ENCODE data around the gene SLC2A9. TPM values are rescaled to one million over a fixed set of nuclear protein-coding genes. Genes with fewer than 3 reads are reported as not detected.

The SLC2A9 gene
- total and polyA plus RNA-seq, 2 of the 4 experiments (the other 2 are of a cell fraction): 0.72 to 2.1 TPM

DNA sequence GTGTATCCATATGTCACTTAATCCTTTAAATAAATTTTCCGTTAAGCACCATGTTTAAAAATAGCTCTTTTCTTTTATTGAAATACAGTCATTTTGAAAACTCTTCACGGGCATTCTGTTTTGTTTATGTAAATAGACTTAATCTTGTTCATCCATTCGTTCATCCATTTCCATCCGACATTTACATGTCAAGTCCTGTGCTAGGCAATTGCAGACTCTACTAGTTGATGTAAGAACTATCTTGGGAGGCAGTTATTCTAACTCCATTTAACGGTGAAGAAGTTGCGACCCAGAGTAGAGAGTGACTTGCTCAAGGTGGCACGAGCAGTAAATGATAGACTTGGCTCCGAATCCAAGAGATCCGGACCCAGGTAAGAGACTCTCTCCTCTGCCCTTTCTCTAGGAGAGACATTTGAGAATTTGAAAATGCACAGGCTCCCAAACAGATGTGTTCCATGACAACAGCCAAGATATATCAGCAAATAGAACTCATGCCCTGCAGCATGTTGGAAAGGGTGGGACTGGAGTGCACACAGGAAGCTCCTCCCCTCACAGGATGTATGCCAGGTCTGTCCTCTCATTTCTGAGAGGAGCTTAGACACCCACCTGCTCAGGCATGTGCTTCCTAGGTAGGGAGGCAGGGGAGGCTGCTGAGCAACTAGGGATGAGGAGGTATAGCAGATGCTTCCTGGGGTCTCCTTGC, 175.4 kb downstream of the SLC2A9 start:
- dilution Hi-C loops (cut with HindIII; ENCODE audit: low sequenced_read_pairs, unreplicated experiment) (no loop called here), intact Hi-C loops (cut with micrococcal nuclease) (no loop called here), in situ Hi-C loops (cut with MboI; ENCODE audit: low sequenced_read_pairs) (no loop called here)
- TF ChIP-seq POLR2A (IDR thresholded peaks at IDR 0.05; ENCODE audit: low read depth, low read length) (no peak), CEBPB (IDR thresholded peaks at IDR 0.05; ENCODE audit: low read depth, low read length) (no peak), SMC3 (IDR thresholded peaks at IDR 0.05; ENCODE audit: low read depth, low read length) (no peak), CHD1 (IDR thresholded peaks at IDR 0.05; ENCODE audit: low read depth, low read length) (no peak), MXI1 (IDR thresholded peaks at IDR 0.05; ENCODE audit: borderline replicate concordance, low read depth, low read length) (no peak), RAD21 (IDR thresholded peaks at IDR 0.05; ENCODE audit: low read length) (no peak), FOS (IDR thresholded peaks at IDR 0.05; ENCODE audit: low read depth, low read length) (no peak), RFX5 (IDR thresholded peaks at IDR 0.05; ENCODE audit: low read depth, low read length) (no peak), BHLHE40 (IDR thresholded peaks at IDR 0.05; ENCODE audit: low read depth, low read length) (no peak), MAFK (IDR thresholded peaks at IDR 0.05; ENCODE audit: low read depth, low read length) (no peak), MAZ (IDR thresholded peaks at IDR 0.05; ENCODE audit: borderline replicate concordance, low read depth, low read length) (no peak), NFE2L2 (IDR thresholded peaks at IDR 0.05; ENCODE audit: low read depth, low read length) (no peak), RCOR1 (IDR thresholded peaks at IDR 0.05; ENCODE audit: insufficient replicate concordance, low read length) (no peak)
- TF ChIP-seq, protein P1, sequence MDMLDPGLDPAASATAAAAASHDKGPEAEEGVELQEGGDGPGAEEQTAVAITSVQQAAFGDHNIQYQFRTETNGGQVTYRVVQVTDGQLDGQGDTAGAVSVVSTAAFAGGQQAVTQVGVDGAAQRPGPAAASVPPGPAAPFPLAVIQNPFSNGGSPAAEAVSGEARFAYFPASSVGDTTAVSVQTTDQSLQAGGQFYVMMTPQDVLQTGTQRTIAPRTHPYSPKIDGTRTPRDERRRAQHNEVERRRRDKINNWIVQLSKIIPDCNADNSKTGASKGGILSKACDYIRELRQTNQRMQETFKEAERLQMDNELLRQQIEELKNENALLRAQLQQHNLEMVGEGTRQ (IDR thresholded peaks at IDR 0.05; ENCODE audit: low read depth, low read length): no peak
- TF ChIP-seq, protein P2, sequence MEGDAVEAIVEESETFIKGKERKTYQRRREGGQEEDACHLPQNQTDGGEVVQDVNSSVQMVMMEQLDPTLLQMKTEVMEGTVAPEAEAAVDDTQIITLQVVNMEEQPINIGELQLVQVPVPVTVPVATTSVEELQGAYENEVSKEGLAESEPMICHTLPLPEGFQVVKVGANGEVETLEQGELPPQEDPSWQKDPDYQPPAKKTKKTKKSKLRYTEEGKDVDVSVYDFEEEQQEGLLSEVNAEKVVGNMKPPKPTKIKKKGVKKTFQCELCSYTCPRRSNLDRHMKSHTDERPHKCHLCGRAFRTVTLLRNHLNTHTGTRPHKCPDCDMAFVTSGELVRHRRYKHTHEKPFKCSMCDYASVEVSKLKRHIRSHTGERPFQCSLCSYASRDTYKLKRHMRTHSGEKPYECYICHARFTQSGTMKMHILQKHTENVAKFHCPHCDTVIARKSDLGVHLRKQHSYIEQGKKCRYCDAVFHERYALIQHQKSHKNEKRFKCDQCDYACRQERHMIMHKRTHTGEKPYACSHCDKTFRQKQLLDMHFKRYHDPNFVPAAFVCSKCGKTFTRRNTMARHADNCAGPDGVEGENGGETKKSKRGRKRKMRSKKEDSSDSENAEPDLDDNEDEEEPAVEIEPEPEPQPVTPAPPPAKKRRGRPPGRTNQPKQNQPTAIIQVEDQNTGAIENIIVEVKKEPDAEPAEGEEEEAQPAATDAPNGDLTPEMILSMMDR (conservative IDR thresholded peaks at IDR 0.05; ENCODE audit: low read depth, low read length): no peak
- TF ChIP-seq, protein P3, sequence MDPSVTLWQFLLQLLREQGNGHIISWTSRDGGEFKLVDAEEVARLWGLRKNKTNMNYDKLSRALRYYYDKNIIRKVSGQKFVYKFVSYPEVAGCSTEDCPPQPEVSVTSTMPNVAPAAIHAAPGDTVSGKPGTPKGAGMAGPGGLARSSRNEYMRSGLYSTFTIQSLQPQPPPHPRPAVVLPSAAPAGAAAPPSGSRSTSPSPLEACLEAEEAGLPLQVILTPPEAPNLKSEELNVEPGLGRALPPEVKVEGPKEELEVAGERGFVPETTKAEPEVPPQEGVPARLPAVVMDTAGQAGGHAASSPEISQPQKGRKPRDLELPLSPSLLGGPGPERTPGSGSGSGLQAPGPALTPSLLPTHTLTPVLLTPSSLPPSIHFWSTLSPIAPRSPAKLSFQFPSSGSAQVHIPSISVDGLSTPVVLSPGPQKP (IDR thresholded peaks at IDR 0.05; ENCODE audit: borderline replicate concordance, low read depth, low read length): no peak
- Histone ChIP-seq H4K91ac (ENCODE audit: insufficient read depth, low read depth, low read length) (no peak overlapping the region), H3K4me3 (ENCODE audit: insufficient read depth, low read depth, low read length) (no peak overlapping the region), H2BK15ac (ENCODE audit: low read depth, low read length) (no peak overlapping the region), H3K18ac (ENCODE audit: low read depth, low read length) (no peak overlapping the region), H3K9me1 (ENCODE audit: insufficient read depth, low read length) (no peaks in the 10 kb centered on the region), H2AK9ac (replicated peaks; ENCODE audit: low read depth, low read length, poor library complexity) (no peak overlapping the region), H3K79me1 (ENCODE audit: low read depth in 1 of 2, low read length in 2 of 2) (no peaks in the 10 kb centered on the region), H3K9ac (ENCODE audit: low read depth, low read length) (no peak overlapping the region), H4K20me1 (ENCODE audit: insufficient read depth, low read length) (no peaks in the 10 kb centered on the region), H4K5ac (ENCODE audit: low read depth, low read length) (no peak overlapping the region), H2BK120ac (ENCODE audit: low read depth, low read length) (no peak overlapping the region), H3K23ac (ENCODE audit: low read depth, low read length) (no peak overlapping the region), H3K4ac (ENCODE audit: low read depth, low read length) (no peak overlapping the region), H3K4me1 (ENCODE audit: control insufficient read depth, insufficient read depth, low read length) (no peaks in the 10 kb centered on the region), H3K56ac (ENCODE audit: extremely low read depth, insufficient read depth, low read length) (no peak overlapping the region), H2BK5ac (ENCODE audit: low read depth, low read length, poor library complexity, severe bottlenecking) (no peak overlapping the region), H2AK5ac (ENCODE audit: low read depth, low read length) (no peak overlapping the region), H4K8ac (ENCODE audit: low read depth in 2 of 2, low read length in 2 of 2) (no peak overlapping the region), H2AFZ (replicated peaks; ENCODE audit: low read length, poor library complexity) (no peak overlapping the region), H3K27ac (ENCODE audit: insufficient read depth, low read length) (no peak overlapping the region), H2BK20ac (ENCODE audit: low read depth, low read length) (no peak overlapping the region), H3K9me3 (ENCODE audit: control insufficient read depth, insufficient read depth, low read length) (peaks cover 10% of the 10 kb centered on the region), H3K27me3 (ENCODE audit: control insufficient read depth, insufficient read depth, low read length) (no peaks in the 10 kb centered on the region), H3K36me3 (ENCODE audit: control insufficient read depth, insufficient read depth, low read length) (no peaks in the 10 kb centered on the region), H3K14ac (replicated peaks; ENCODE audit: low read depth, low read length) (no peak overlapping the region), H3K4me2 (ENCODE audit: low read depth, low read length) (no peak overlapping the region)
- WGBS, 2 experiments (ENCODE audit: extremely low coverage in 2 of 2, insufficient read length in 1 of 2): 90% methylated on average over 2 of the region's 9 CpGs; no CpG with 5 or more reads in 1 of the 2 experiments
- ATAC-seq (ENCODE audit: low read depth): no peak
- ChIA-PET CTCF (no interaction called here), POLR2A (ENCODE audit: unreplicated experiment) (no interaction called here)
- BruUV-seq (replicated peaks): no TSS peak
- no peak for DNase-seq
